H1 (cell line): ENCODE data around the gene DSTN. TPM values are rescaled to one million over a fixed set of nuclear protein-coding genes. Genes with fewer than 3 reads are reported as not detected.

Source experiments
- CTCF ChIA-PET: fragments of 300-600 bp; sonication (Branson Sonifier 250); formaldehyde crosslinking; loops from one replicate; lab custom pipeline; 2021; ENCODE audit not compliant: partially characterized antibody; lab: Charles Lee
- POLR2A ChIA-PET: fragments of 300-600 bp; sonication (Branson Sonifier 250); formaldehyde crosslinking; loops from one replicate; lab custom pipeline; 2021; ENCODE audit warnings: inconsistent platforms; ENCODE audit not compliant: partially characterized antibody; lab: Charles Lee
- DNase-seq, 2 experiments: peaks; one replicate each; pipeline versions ENCODE4 v3.0.0 to v3.0.0-alpha.2; 2010 to 2022; ENCODE audit warnings: low spot score in 2 of 2, low read depth in 1 of 2, mixed read lengths in 1 of 2
- FAIRE-seq: peaks from 2 replicates; lab custom pipeline; 2011; peaks lifted over from hg19 to GRCh38; lab: Jason Lieb, UNC
- H2AFZ ChIP-seq: 2 replicates; pipeline ENCODE4 v1.8.1; 2012; ENCODE audit warnings: low read length, inconsistent platforms
- H2AK5ac ChIP-seq: 2 replicates; pipeline ENCODE4 v1.6.1; 2013; ENCODE audit warnings: low read depth, low read length
- H2BK120ac ChIP-seq: replicated peaks from 2 replicates; pipeline ENCODE3; 2013; ENCODE audit warnings: low read depth, low read length, inconsistent platforms
- H2BK12ac ChIP-seq: 2 replicates; pipeline ENCODE4 v1.6.1; 2013; ENCODE audit warnings: low read depth, low read length
- H2BK15ac ChIP-seq: 2 replicates; pipeline ENCODE4 v1.6.1; 2013; ENCODE audit warnings: low read length
- H2BK20ac ChIP-seq: 2 replicates; pipeline ENCODE4 v1.6.1; 2013; ENCODE audit warnings: low read length
- H2BK5ac ChIP-seq: 2 replicates; pipeline ENCODE4 v1.6.1; 2013; ENCODE audit warnings: low read depth, low read length
- H3K14ac ChIP-seq: 2 replicates; pipeline ENCODE4 v1.6.1; 2013; ENCODE audit warnings: inconsistent platforms; ENCODE audit not compliant: insufficient read length
- H3K18ac ChIP-seq: 2 replicates; pipeline ENCODE4 v1.6.1; 2013; ENCODE audit warnings: low read length; ENCODE audit errors: extremely low read depth
- H3K23ac ChIP-seq: 2 replicates; pipeline ENCODE4 v1.6.1; 2013; ENCODE audit warnings: inconsistent platforms; ENCODE audit not compliant: insufficient read length
- H3K23me2 ChIP-seq: 2 replicates; pipeline ENCODE4 v1.6.1; 2013; ENCODE audit warnings: low read depth, low read length
- H3K27ac ChIP-seq: 2 replicates; pipeline ENCODE4 v1.6.1; 2011; ENCODE audit warnings: low read depth, low read length, inconsistent platforms
- H3K27me3 ChIP-seq, 4 experiments: replicated peaks in 1 of 4; 1 replicate in 1 of 4; 2 replicates in 3 of 4; pipeline versions ENCODE4 v1.6.1 to v1.8.1; 2011 to 2013; ENCODE audit warnings: low read length in 3 of 4, mild to moderate bottlenecking in 3 of 4, inconsistent platforms in 2 of 4, mixed read lengths in 2 of 4, moderate library complexity in 1 of 4; ENCODE audit not compliant: control insufficient read depth in 3 of 4, insufficient read depth in 3 of 4; ENCODE audit errors: extremely low read depth in 1 of 4
- H3K36me3 ChIP-seq, 4 experiments: 2 replicates each; pipeline versions ENCODE4 v1.6.1 to v1.8.1; 2011 to 2013; ENCODE audit warnings: mild to moderate bottlenecking in 4 of 4, low read length in 3 of 4, moderate library complexity in 2 of 4, control low read depth in 1 of 4, inconsistent platforms in 1 of 4; ENCODE audit not compliant: insufficient read depth in 4 of 4, control insufficient read depth in 2 of 4
- H3K4ac ChIP-seq: replicated peaks from 2 replicates; pipeline ENCODE3; 2013; ENCODE audit warnings: low read length, low read depth, mixed read lengths, inconsistent platforms; ENCODE audit not compliant: insufficient read length
- H3K4me1 ChIP-seq, 4 experiments: replicated peaks in 1 of 4; 1 replicate in 1 of 4; 2 replicates in 3 of 4; pipeline versions ENCODE4 v1.6.1 to v1.8.1; 2011 to 2013; ENCODE audit warnings: low read length in 3 of 4, inconsistent platforms in 2 of 4, mixed read lengths in 1 of 4; ENCODE audit not compliant: insufficient read depth in 4 of 4, control insufficient read depth in 3 of 4
- H3K4me2 ChIP-seq, 2 experiments: 2 replicates each; pipeline versions ENCODE4 v1.6.1 to v1.8.1; 2011 to 2013; ENCODE audit warnings: low read depth in 2 of 2, low read length in 2 of 2, control low read depth in 1 of 2, inconsistent platforms in 1 of 2, mild to moderate bottlenecking in 1 of 2; ENCODE audit not compliant: insufficient read depth in 1 of 2
- H3K4me3 ChIP-seq, 4 experiments: fragments of 200-600, 300-600 bp in 1 of 4; sonication (generic), shearing (Covaris generic), sonication (Bioruptor Twin) in 1 of 4; 2 replicates each; pipeline versions ENCODE4 v1.5.1 to v1.8.1; 2011 to 2016; ENCODE audit warnings: low read length in 4 of 4, low read depth in 3 of 4, control low read depth in 2 of 4, inconsistent platforms in 2 of 4, mild to moderate bottlenecking in 2 of 4, mixed read lengths in 1 of 4, moderate library complexity in 1 of 4; ENCODE audit not compliant: insufficient read depth in 2 of 4; ENCODE audit errors: extremely low read depth in 1 of 4
- H3K56ac ChIP-seq: replicated peaks from 2 replicates; pipeline ENCODE3; 2013; ENCODE audit warnings: low read depth, mild to moderate bottlenecking, mixed read lengths, low read length, inconsistent platforms; ENCODE audit not compliant: insufficient read length
- H3K79me1 ChIP-seq: 2 replicates; pipeline ENCODE4 v1.6.1; 2013; ENCODE audit warnings: low read depth, low read length, control low read depth
- H3K79me2 ChIP-seq, 2 experiments: 2 replicates each; pipeline versions ENCODE4 v1.6.1 to v1.8.1; 2012 to 2013; ENCODE audit warnings: low read length in 2 of 2, mild to moderate bottlenecking in 2 of 2, inconsistent platforms in 1 of 2; ENCODE audit not compliant: insufficient read depth in 2 of 2, control insufficient read depth in 1 of 2
- H3K9ac ChIP-seq, 4 experiments: replicated peaks in 1 of 4; 1 replicate in 1 of 4; 2 replicates in 3 of 4; pipeline versions ENCODE4 v1.6.1 to v1.8.1; 2011 to 2013; ENCODE audit warnings: low read depth in 3 of 4, low read length in 3 of 4, control low read depth in 2 of 4, mild to moderate bottlenecking in 2 of 4, moderate library complexity in 2 of 4, inconsistent platforms in 1 of 4; ENCODE audit errors: extremely low read depth in 1 of 4
- H3K9me3 ChIP-seq, 2 experiments: 2 replicates each; pipeline versions ENCODE4 v1.6.1 to v1.8.1; 2012 to 2013; ENCODE audit warnings: mild to moderate bottlenecking in 2 of 2, moderate library complexity in 2 of 2, control low read depth in 1 of 2, inconsistent platforms in 1 of 2, low read depth in 1 of 2, low read length in 1 of 2, mixed read lengths in 1 of 2; ENCODE audit not compliant: insufficient read depth in 2 of 2
- H4K20me1 ChIP-seq, 2 experiments: replicated peaks in 1 of 2; 2 replicates each; pipeline versions ENCODE3 to v1.8.1; 2011 to 2013; ENCODE audit warnings: inconsistent platforms in 2 of 2, low read length in 2 of 2, mild to moderate bottlenecking in 1 of 2; ENCODE audit not compliant: insufficient read depth in 2 of 2, control insufficient read depth in 1 of 2
- H4K5ac ChIP-seq: 2 replicates; pipeline ENCODE4 v1.6.1; 2013; ENCODE audit warnings: low read length, low read depth, mixed read lengths, inconsistent platforms; ENCODE audit not compliant: insufficient read length
- H4K8ac ChIP-seq: 2 replicates; pipeline ENCODE4 v1.8.0; 2013; ENCODE audit warnings: mild to moderate bottlenecking, moderate library complexity, low read length, inconsistent platforms; ENCODE audit not compliant: insufficient read depth; ENCODE audit errors: extremely low read depth
- H4K91ac ChIP-seq: replicated peaks from 2 replicates; pipeline ENCODE3; 2013; ENCODE audit warnings: low read length, mixed read lengths, inconsistent platforms; ENCODE audit not compliant: insufficient read length
- RAD21 ChIP-seq, 2 experiments: IDR thresholded peaks in 1 of 2; conservative IDR thresholded peaks in 1 of 2; 2 replicates each; pipeline ENCODE4 v1.6.1; 2011; ENCODE audit warnings: low read depth in 2 of 2, low read length in 2 of 2, improper control_type of control experiment in 1 of 2, inconsistent platforms in 1 of 2, mild to moderate bottlenecking in 1 of 2, moderate library complexity in 1 of 2
- WGBS, 2 experiments: shearing (Covaris generic) in 1 of 2; methylation state at CpG; one replicate each; pipeline versions ENCODE4 v1.1.6 to v1.1.7; 2013 to 2015; ENCODE audit warnings: low lambda C conversion rate in 2 of 2, mixed read lengths in 2 of 2, inconsistent platforms in 1 of 2, low coverage in 1 of 2, missing lambda C conversion rate in 1 of 2; ENCODE audit not compliant: insufficient replicate concordance in 2 of 2, insufficient coverage in 1 of 2, insufficient read length in 1 of 2; ENCODE audit errors: extremely low coverage in 1 of 2, missing lambda C conversion rate in 1 of 2; 5-methylcytosine and 5-hydroxymethylcytosine counted together
- polyA plus RNA-seq, 7 experiments: library from polyadenylated mRNA; depleted of rRNA in 3 of 7; stranded (reverse) in 5 of 7; unstranded in 2 of 7; fragments of >200 nt in 5 of 7; fragments of 200-250 nt in 2 of 7; gene quantifications; 1 replicate in 5 of 7; 2 replicates in 1 of 7; 4 replicates in 1 of 7; pipeline versions ENCODE4 v1.2.1 to v1.2.3, GENCODE V29; 2011 to 2013; ENCODE audit warnings: missing spikeins in 2 of 7, mixed read lengths in 2 of 7
- total RNA-seq: library from RNA; stranded (reverse); fragmentation: NEBNext Ultra II Directional; extraction: Animal tissue kit (Norgen Biotek cat#: 25700); gene quantifications from 2 replicates; pipeline ENCODE4 v1.2.1, GENCODE V29; 2021

DSTN gene
- total and polyA plus RNA-seq, 2 of the 8 experiments (the other 6 are each of a cell fraction or from before 2014, with no cell fraction given), result 43.3 to 208 TPM

DNA sequence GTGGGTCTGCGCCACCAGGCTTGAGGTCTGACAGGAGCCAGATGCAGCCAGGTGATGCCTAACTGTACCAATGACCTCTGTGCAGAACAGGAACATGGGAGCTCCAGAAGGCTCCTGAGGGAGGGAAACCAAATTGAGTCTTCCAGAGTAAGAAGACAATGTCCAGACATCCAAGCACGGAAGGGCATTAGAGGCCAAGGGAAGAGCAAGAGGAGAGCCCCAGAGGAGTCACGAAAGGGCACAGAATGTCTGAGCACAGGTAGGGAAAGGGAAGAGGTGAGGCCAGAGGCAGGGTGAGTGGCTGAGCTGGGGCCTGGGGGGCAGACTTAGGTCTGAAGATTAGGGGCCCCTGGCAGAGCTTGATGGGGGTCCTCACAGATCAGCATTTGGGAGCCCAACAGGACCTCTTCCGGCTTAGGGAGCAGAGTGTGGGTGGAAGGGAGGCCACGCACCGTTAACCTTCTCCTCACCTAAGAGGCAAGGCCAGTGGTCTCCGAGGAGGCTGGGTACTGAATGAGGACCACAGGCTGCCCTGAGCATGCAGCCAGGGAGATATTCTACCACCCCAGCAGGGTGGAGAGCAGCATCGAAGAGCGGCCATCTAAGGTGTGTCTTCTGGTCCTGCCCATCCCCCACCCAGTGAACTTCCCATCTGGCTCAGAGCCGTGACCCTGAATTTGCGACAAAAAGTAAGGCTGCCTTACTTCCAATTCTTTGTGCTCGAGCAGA is 70.4 kb downstream of the DSTN start:
- no peak overlapping the region for H3K23ac ChIP-seq
- no peak overlapping the region for H4K5ac ChIP-seq
- H2BK12ac ChIP-seq, result no peak overlapping the region
- no peak overlapping the region for H3K9ac ChIP-seq
- H2AFZ ChIP-seq, result no peak overlapping the region
- no peak for TF ChIP-seq RAD21 (IDR thresholded peaks at IDR 0.05 in 1 of 2, conservative IDR thresholded peaks at IDR 0.05 in 1 of 2; ENCODE audit: low read depth in 2 of 2, low read length in 2 of 2)
- TF ChIP-seq, all 59 proteins: peak for 0
- no peak for DNase-seq
- H2AK5ac ChIP-seq, result no peak overlapping the region
- H3K9me3 ChIP-seq, result no peaks in the 10 kb centered on the region
- peaks cover 5 to 13% of the 10 kb centered on the region in 2 experiments for H4K20me1 ChIP-seq
- H2BK15ac ChIP-seq, result no peak overlapping the region
- no peaks in the 10 kb centered on the region for H3K23me2 ChIP-seq
- no peaks in the 10 kb centered on the region for H3K27me3 ChIP-seq
- no peak overlapping the region for H3K27ac ChIP-seq
- H2BK120ac ChIP-seq, result no peak overlapping the region
- no peak overlapping the region for H3K14ac ChIP-seq
- H3K79me2 ChIP-seq, result peaks cover 0 to 34% of the 10 kb centered on the region in 2 experiments; a peak in 2 of 4 replicates
- 97% methylated on average over 12 of the region's 12 CpGs; no CpG with 5 or more reads in 1 of the 2 experiments for WGBS, 2 experiments
- no peak overlapping the region for H3K4ac ChIP-seq
- H3K4me2 ChIP-seq, result no peak overlapping the region
- POLR2A ChIA-PET, result no interaction called here
- no peak overlapping the region for H3K18ac ChIP-seq
- no peak overlapping the region for H4K8ac ChIP-seq
- FAIRE-seq, result no peak
- peaks cover 17% of the 10 kb centered on the region for H3K79me1 ChIP-seq
- no peak overlapping the region for H2BK20ac ChIP-seq
- H2BK5ac ChIP-seq, result no peak overlapping the region; the same call in 1 of the 2 replicates
- H3K56ac ChIP-seq, result no peak overlapping the region
- H3K4me1 ChIP-seq, result peaks cover 0 to 7% (median 3%) of the 10 kb centered on the region in 4 experiments; a peak in 3 of 7 replicates
- peaks cover 3 to 14% (median 5%) of the 10 kb centered on the region in 4 experiments for H3K36me3 ChIP-seq
- no peak overlapping the region for H3K4me3 ChIP-seq
- CTCF ChIA-PET, result interaction anchor here (0.7 kb wide), 1 partner anchor 9 kb away, joined by 3 read pairs; no protein-coding TSS in a partner anchor
- no peak overlapping the region for H4K91ac ChIP-seq
